ENCODE measurements around the gene PSMB8. TPM values are rescaled to one million over a fixed set of nuclear protein-coding genes. Genes with fewer than 3 reads are reported as not detected.
A peak's percentile ranks its signal among the peaks of the same experiment; 100 is the strongest.
"Not testable (repeated sequence)": the region's sequence is repeated elsewhere in the genome, so short reads cannot be mapped to it uniquely, and the experiment has no call there.

The PSMB8 gene
- not detected in 2 replicates for total RNA-seq (2014; rRNA removed; shearing (Covaris generic))

DNA sequence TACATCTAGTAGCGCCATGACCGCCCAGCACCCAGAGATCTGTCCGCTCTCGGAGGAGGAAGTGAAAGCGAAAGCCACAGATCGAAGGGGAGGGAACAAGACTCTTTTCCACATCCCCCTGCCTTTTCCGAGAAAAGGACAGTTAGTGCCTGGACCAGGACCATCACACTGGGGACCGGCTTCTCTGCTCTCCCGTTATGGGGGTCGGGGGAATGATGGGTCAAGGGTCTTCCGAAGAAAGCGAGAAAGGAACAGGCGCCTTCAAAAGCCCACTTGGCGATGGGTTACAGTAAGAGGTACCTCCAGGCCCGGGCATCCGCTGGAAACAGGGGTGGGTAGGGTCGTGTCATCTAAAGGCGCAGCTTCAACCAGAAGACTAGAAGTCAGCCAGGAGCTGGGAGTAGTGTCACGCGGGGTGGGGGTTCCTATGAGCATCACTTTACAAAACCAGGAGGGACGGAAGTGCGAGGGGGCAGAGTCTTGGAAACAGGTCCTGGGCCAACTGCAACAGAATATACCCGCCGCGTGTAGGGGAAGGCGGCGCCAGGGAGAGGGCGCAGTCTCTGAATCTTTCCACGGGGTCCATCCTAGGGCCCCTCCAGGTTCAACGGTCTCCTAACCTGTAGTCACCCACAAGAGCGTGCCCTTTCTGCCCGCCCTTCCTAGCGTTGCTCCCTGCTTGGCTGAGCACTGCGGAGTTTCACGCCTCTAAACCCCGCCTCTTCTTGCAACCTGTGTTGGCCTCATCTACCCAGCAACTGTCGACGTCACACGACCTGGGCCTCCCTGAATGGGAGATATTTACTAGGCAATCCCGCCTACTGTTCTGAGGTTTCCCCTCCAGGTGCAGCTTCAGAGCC, at the start of gene PSMB8:
Gene PSMB8, minus strand, starts transcription at position 69 of the 860 bp plus-strand sequence. Its CDS starts 51 bp downstream, at position 18.
- in situ Hi-C loops (cut with HindIII; ENCODE audit: low sequenced_read_pairs) = no loop called here
- DNase-seq (ENCODE audit: low spot score) = peak; percentile 98

DNA sequence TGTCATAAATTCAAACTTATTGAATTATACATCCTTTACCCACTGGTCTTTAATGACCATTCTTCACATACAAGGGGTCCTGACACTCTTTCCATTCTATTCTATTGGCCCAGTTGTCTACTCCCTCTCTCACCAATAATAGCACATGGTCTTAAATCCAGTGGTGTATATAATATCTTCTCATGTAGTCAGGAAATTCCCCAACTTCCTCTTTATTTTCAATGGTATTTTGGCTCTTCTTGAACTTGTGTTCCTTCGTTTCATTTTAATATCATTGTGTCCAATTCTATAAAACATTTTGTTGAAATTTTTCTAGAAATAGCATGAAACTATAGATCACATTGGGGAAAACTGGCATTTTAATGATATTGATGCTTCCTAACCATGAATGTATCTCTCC, 47.0 kb upstream of the PSMB8 start:
- DNase-seq (ENCODE audit: low spot score) = no peak
- in situ Hi-C loops (cut with HindIII; ENCODE audit: low sequenced_read_pairs) = no loop called here

DNA sequence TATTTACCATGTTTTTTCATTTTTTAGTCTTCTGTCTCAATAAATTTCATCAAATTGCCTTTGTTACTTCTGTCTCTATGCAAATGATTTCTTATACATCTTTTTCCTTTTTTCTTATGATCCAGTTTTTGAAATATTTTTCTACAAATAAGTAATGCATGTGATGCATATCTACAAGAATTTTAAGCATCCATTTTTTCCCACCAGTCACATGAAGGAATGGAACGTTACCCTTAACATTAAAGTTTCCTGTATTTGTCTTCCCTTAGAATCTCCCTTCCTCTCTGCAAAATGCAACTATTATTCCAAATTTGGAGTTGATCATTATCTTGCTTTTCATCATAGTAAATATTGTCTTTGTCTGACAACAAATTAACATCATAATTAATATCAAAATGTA, 45.7 kb upstream of the PSMB8 start:
- in situ Hi-C loops (cut with HindIII; ENCODE audit: low sequenced_read_pairs) = no loop called here
- no peak for DNase-seq (ENCODE audit: low spot score)

DNA sequence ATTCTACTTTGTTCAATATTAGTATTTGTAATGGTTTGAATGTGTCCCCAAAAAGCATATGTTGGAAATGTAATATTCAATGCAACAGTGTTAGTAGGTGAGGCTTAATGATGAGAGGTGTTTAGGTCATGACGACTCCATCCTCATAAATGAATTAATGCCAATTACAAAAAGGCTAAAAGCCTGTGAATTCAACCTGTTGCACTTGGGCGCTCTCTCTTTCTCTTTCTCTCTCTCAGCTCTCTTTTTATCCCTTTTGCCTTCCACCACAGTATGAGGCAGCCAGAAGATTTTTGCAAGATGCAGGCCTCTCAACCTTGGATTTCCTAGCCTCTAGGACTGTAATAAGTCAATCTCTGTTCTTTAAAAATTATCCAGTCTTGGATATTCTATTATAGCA, 44.7 kb upstream of the PSMB8 start:
- no peak for DNase-seq (ENCODE audit: low spot score)
- in situ Hi-C loops (cut with HindIII; ENCODE audit: low sequenced_read_pairs) = no loop called here

DNA sequence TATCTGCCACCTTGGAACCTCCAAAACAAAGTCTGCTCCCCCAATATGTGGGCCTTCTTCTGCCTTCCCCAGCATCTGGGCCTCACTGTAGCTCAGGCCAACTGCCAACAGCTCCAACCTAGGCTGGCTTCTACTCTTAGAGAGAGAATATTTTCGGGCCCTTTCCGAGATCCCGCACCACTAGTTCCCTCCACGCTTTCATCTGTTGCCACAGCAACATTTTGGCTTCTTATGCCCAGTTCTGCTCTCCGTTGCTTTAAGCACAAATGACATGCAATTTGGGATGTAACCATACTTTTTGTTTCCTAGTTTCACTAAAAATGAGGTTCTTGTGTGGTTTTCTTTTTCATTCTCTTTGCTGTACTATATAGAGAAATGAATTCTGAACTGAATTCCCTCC, 43.8 kb upstream of the PSMB8 start:
- no peak for DNase-seq (ENCODE audit: low spot score)
- in situ Hi-C loops (cut with HindIII; ENCODE audit: low sequenced_read_pairs) = no loop called here

DNA sequence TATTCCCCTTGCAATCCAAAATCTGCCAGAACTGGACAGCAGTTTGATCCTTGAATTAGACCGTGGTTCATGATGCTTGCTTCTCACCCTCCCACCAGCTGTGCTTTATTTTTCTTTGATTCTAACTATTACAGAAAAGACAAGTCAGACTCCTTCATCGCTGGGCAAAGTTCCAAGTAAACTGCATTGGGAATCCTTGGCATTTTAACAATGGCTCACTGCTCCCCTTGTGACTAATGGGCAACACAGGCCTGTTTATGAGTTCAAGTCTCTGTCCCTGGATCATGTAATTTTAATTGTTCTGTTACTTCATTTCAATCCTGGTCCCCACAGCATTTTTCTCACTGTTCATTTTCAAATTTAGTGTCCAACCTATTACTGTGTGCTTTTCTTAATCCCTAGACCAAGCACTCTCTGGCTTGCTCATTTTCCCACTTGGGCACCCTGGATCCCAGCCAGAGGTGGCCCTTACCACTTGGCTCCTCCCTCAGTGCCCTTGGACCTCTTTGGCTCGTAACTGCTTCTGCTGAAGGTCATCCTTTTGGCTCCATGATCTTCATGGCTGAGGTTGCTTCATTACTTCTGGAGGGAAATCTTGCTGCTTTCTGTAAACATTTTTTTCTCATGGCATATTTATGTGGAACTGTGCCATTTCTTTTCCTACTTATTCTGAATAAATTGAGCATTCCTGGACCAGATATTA, 43.0 kb upstream of the PSMB8 start:
- in situ Hi-C loops (cut with HindIII; ENCODE audit: low sequenced_read_pairs) = no loop called here
- DNase-seq (ENCODE audit: low spot score) = no peak

DNA sequence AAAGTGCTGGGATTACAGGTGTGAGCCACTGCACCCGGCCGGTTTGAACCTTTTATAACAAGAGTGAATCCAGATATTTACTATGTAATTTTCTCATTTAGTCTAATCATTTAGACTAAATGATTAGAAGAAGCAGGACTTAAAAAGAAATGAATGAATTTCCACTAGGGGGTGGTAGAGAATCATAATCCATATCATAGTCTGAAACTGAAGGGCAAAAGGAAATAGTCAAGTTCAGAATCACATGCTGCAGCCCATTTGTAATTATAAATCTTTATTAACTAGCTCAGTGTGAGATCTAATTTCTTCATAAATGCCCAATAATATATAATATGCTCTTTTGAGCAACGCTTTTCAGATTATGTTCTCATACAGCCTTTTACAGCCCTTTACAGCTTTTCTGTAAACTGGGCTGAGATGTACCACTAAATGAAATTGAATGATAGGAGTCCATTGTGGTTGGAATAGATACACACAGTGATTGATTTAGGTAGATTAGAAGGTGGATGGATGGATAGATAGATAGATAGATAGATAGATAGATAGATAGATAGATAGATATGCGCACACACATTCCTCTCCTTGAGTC, 41.9 kb upstream of the PSMB8 start:
- in situ Hi-C loops (cut with HindIII; ENCODE audit: low sequenced_read_pairs) = no loop called here
- peak; percentile 88 for DNase-seq (ENCODE audit: low spot score)

DNA sequence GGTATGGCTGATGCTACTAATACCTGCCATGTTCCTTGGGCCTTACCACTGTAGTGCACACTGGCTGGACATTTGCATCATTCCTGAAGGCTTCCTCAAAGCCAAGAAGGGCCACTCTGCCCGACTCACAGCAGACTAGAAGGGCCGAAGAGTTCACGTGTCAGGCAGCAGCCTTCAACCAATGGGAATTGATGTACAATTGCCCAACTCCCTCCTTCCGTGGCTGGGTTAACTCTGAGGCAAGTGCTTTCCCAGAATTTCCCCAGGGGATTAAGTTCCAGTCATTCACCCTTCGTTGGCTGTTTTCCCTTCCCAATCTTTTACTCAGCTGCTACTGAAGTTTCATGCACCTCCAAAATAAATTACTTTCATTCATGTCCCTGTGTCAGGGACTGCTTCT, 39.9 kb upstream of the PSMB8 start:
- no peak for DNase-seq (ENCODE audit: low spot score)
- in situ Hi-C loops (cut with HindIII; ENCODE audit: low sequenced_read_pairs) = no loop called here

DNA sequence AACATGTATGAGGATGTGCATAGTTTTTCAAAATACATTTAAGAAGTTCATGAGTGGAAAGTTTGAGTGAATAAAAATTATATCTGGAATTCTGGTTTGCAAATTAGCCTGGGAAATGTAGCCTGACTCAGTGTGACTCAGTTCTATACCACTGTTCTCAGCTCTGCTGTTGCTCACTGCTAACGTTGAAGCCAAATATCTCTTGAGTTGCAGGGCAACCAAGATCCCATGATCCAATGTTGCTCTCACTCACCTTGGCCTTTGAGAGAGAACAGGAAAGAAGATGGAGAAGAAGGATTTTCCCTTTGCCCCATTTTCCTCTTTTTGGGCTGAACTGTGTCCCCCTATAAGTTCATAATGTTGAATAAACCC, 39.0 kb upstream of the PSMB8 start:
- no peak for DNase-seq (ENCODE audit: low spot score)
- in situ Hi-C loops (cut with HindIII; ENCODE audit: low sequenced_read_pairs) = no loop called here

DNA sequence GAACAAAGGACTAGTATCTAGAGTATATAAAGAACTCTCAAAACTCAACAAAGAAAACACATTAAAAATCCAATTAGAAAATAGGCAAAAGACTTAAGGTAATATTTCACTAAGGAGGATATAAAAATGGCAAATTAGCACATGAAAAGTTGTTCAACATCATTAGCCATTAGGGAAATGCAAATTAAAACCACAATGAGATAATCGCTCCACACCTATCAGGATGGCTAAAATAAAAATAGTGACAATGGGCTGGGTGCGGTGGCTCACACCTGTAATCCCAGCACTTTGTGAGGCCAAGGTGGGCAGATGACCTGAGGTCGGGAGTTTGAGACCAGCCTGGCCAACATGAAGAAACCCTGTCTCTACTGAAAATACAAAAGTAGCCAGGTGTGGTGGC, 37.1 kb upstream of the PSMB8 start:
- in situ Hi-C loops (cut with HindIII; ENCODE audit: low sequenced_read_pairs) = not testable (repeated sequence)

DNA sequence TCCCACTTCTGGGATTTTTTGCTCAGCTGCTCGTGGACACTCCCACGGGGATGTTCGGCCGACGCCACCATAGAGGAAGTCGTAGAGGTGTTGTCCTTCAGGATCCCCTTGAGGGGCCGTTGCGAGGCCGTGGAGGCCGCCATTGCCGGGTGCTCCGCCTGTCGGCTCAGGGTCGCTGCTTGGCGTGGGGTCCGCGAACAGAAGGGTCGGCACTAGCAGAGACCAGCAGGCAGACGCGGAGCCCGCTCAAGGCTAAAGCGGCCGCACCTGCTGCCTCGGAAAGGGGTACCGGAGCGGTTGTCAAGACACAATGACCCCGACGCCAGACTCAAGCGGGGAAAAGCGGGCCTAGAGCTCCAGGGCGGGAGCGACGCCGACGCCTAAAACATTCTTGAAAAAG, 35.8 kb upstream of the PSMB8 start:
- no peak for DNase-seq (ENCODE audit: low spot score)
- in situ Hi-C loops (cut with HindIII; ENCODE audit: low sequenced_read_pairs) = no loop called here

More for the DNA sequence above, 37.1 kb upstream of the PSMB8 start:
- not testable (repeated sequence) for DNase-seq (ENCODE audit: low spot score)

DNA sequence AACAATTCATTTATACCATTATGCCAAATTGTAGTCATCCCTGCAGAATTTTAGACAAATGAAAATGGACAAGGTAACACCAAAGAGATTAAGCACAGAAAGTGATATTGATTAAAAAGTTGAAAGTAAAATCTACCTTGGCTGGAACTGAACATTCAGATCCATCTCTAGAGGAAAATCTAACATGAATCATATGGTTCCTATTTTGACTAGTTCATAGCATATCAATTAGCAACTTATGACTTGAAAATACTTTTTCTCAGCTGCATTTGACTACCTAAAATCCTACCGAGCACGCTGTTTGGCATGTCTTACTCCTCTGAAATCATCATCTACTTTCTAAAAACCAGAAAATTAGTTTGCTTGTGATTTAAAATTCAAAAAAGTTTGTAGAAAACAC, 32.8 kb upstream of the PSMB8 start:
- in situ Hi-C loops (cut with HindIII; ENCODE audit: low sequenced_read_pairs) = no loop called here
- DNase-seq (ENCODE audit: low spot score) = no peak

DNA sequence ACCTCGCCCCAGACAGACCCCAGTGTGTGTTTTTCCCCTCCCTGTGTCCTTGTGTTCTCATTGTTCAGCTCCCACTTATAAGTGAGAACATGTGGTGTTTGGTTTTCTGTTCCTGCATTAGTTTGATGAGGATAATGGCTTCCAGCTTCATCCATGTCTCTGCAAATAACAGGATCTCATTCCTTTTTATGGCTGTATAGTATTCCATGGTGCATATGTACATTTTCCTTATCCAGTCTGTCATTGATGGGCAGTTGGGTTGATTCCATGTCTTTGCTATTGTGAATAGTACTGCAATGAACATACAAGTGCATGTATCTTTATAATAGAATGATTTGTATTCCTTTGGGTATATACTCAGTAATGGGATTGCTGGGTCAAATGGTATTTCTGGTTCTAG, 30.1 kb upstream of the PSMB8 start:
- DNase-seq (ENCODE audit: low spot score); in situ Hi-C loops (cut with HindIII; ENCODE audit: low sequenced_read_pairs): not testable (repeated sequence)

DNA sequence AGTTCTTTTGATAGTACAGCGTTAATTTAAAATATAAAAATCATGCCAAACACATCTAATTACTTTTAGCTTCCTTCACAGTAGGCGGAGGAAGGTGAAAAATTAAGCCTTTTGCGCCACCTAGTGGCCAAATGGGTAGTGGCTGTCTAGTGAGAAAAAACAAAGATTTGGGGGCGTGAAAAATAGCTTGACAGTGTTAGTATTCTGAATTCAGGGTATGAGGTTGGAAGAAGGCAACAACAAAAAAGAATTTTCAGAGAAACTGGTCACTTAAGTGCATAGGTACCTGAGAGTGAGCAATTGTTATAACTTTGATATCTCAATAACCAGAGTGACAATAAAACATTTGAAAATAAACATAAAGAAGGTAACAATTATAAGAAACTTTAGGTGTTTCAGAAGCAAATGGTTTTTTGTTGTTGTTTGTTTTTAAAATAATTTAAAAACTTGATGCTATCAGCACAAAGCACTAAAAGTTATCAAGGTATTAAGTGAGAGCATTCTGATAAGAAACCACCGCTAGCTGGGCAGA, 24.5 kb upstream of the PSMB8 start:
- in situ Hi-C loops (cut with HindIII; ENCODE audit: low sequenced_read_pairs) = no loop called here
- peak; percentile 84 for DNase-seq (ENCODE audit: low spot score)

DNA sequence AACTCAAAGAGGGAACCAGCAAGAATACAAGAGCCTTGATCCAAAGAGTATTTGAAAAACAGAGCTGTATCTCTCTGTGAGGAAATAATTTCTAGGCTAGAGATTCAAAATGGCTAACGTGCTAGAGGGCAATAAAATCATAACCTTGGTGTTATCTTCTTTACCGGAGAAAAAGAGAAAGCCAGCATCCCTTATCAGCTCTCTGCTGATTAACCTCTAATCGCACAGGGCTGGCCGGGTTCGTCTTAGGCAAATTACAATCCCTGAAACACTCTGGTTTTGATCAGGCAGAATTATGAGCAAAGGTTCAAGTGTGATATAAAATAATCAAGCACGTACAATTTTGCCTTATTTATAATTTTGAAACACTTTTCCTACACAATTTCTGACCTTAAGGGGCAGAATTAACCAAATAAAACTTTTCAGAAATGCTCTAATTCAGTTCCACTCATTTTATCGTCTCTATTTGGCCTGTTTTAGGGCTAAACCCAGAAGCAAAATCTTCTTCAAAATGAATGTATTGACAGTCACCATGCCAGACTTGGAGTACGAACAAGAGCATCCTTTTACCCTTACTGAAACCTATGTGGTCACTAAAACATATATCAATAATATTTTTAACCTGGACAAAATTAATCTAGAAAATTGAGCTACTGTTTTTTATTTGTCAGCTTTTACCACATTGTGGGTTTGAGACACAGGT, 23.9 kb upstream of the PSMB8 start:
- no peak for DNase-seq (ENCODE audit: low spot score)
- in situ Hi-C loops (cut with HindIII; ENCODE audit: low sequenced_read_pairs) = no loop called here

DNA sequence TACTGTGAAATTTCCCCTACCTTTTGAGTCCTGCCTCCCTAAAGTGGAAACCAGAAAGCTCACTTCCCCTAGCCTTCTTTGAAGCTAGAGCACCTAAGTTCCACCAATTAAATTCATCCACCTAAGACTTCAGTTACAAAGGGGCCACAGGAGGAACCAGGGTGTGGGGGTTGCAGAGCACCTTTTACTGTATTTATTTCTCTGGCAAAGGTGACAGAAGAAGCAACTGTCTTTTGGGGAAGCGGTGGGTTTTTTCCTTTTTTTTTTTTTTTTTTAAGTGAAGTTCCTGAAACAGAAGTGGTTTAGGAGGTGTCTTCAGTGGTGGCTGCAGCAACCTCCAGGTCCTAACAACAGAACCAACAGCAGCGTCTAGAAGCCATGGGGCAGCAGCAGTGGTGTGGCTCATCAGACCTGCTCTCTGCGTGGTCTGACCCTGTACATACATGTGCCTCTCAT, 23.2 kb upstream of the PSMB8 start:
- no peak for DNase-seq (ENCODE audit: low spot score)
- in situ Hi-C loops (cut with HindIII; ENCODE audit: low sequenced_read_pairs) = no loop called here

DNA sequence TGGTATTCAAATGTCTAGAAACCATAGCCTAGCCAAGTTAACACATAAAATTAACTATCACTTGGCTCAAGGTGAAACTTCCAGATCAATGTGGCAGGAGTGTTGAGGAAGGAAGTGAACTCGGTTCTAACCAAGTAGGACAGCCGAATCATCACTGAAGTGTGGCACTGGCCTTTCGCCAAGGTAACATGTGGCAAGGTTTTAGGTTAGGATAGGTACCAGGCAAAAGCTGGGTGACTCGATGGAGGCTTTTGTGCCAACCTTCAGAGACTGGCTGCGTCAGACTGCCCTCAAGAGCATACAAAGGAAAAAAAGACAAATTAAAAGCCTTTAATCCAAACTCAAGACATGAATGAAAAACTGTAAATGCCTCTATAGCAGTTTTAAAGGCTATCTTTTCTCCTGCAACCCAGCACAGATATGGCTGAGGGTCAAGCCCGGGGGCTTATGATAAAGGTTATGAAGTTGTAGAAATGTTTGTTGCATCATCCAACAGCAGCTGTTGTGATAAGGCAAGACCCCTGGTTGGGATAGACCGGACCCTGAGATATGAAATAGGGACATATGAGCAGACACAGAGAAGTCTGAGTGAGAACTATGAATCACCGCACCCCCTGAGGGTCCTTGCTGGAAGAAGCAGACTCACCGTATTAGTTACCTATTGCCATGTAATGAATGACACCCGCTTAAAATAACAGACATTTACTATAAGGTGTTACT, 22.0 kb upstream of the PSMB8 start:
- DNase-seq (ENCODE audit: low spot score) = no peak
- in situ Hi-C loops (cut with HindIII; ENCODE audit: low sequenced_read_pairs) = no loop called here

DNA sequence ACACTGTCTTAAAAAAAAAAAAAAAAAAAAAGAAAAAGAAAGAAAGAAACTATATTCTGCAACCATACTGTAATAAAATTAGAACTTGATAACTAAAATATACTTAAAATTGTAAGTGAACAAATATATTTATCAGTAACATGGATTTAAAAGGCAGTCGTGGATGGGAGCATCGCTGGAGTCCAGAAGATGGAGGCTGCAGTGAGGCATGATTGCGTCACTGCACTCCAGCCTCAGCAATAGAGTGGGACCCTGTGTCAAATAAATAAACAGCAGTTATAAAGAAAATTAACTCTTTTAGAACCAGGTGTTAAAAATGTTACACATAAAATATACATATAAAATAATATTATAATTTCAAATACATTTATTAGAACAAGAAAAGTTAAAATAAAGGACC, 18.9 kb upstream of the PSMB8 start:
- no peak for DNase-seq (ENCODE audit: low spot score)
- in situ Hi-C loops (cut with HindIII; ENCODE audit: low sequenced_read_pairs) = no loop called here

DNA sequence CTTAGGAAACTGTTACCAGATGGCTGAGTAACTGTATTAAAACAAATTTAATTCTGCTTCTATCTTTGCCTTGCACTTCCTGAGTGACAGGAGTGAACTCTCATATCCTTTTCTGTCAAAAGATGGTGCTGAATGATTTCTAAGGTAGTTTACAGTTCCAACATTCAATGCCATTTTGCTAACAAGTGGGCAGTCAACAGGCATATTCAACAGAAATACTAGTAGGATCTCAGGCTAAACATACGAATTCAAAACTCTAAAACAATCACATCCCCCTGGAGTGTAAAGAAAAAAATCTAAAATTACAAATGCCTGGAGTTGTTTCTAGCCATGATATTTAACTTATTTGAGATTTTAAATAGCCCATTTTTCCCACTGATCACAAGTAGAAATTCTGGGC, 16.8 kb upstream of the PSMB8 start:
- in situ Hi-C loops (cut with HindIII; ENCODE audit: low sequenced_read_pairs) = no loop called here
- DNase-seq (ENCODE audit: low spot score) = no peak

Data from G401 (cell line).